C4-2B (cell line): ENCODE measurements around the gene MYBPC1.

Experiments used
- H3K27ac ChIP-seq: fragments of 450-650 bp; 2 replicates; pipeline ENCODE4 v1.5.1; 2017
- ZFX ChIP-seq: fragments of 450-650 bp; IDR thresholded peaks from 2 replicates; pipeline ENCODE4 v1.6.1; 2017
- TF ChIP-seq, protein P1 (sequence below): fragments of 450-650 bp; conservative IDR thresholded peaks from 2 replicates; pipeline ENCODE4 v1.5.1; 2017; ENCODE audit warnings: mild to moderate bottlenecking

MYBPC1 gene

DNA sequence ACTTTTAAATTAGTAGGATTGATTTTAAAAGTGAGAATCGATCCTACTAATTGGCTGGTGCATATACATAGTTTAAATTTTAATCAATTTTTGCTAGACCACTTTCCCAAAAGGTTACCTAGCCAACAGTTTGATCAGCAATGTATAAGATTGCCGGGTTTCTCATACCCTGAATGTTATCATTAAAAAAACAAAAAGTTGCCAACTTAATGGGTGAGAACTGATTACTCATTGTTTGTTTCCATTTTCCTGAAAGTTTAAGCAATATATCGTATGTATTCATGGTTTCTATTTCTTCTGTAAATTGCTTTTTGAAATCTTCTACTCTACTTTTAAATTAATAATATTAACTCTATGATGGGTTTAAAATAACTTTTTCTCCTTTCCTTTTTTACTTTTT lies 4.4 kb upstream of the MYBPC1 start:
- TF ChIP-seq, protein P1, sequence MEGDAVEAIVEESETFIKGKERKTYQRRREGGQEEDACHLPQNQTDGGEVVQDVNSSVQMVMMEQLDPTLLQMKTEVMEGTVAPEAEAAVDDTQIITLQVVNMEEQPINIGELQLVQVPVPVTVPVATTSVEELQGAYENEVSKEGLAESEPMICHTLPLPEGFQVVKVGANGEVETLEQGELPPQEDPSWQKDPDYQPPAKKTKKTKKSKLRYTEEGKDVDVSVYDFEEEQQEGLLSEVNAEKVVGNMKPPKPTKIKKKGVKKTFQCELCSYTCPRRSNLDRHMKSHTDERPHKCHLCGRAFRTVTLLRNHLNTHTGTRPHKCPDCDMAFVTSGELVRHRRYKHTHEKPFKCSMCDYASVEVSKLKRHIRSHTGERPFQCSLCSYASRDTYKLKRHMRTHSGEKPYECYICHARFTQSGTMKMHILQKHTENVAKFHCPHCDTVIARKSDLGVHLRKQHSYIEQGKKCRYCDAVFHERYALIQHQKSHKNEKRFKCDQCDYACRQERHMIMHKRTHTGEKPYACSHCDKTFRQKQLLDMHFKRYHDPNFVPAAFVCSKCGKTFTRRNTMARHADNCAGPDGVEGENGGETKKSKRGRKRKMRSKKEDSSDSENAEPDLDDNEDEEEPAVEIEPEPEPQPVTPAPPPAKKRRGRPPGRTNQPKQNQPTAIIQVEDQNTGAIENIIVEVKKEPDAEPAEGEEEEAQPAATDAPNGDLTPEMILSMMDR, result no peak
- H3K27ac ChIP-seq, result no peak overlapping the region

DNA sequence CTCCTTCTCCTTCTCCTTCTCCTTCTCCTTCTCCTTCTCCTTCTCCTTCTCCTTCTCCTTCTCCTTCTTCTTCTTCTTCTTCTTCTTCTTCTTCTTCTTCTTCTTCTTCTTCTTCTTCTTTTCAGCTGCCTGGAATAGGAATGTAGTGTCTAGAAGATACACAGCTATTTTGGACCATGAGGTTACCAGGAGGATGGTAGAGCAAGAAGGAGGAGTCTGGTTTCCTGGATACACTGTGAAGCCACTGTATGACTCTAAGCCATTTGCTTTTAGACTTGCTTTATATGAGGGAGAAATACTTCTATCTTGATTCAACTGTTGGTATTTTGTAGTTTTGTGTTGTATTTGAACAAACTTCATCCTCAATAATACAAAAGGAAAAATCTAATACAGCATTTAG lies 3.0 kb upstream of the MYBPC1 start:
- no peak for TF ChIP-seq ZFX
- TF ChIP-seq, protein P1, result no peak

DNA sequence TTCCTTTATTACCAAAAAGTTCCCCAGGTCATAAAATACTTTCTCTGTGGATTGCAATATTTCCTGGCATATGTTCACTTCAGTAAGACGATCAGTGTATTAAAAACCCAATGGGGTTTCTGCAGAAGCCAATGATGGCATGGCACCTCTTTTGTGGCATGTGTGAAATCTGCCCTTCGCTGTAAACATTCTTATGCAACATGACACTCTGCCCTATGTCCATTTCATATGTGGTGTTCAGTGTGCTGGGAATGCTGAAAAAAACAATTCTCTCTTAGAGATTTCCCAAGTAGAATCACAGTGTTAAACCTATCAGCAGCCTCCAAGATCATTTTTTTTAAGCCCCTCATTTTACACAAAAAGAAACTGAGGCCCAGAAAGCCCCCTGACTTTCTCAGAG lies 2.3 kb upstream of the MYBPC1 start:
- no peak for TF ChIP-seq ZFX
- TF ChIP-seq, protein P1, result no peak
- no peak overlapping the region for H3K27ac ChIP-seq

More for the DNA sequence above, 3.0 kb upstream of the MYBPC1 start:
- no peak overlapping the region for H3K27ac ChIP-seq

DNA sequence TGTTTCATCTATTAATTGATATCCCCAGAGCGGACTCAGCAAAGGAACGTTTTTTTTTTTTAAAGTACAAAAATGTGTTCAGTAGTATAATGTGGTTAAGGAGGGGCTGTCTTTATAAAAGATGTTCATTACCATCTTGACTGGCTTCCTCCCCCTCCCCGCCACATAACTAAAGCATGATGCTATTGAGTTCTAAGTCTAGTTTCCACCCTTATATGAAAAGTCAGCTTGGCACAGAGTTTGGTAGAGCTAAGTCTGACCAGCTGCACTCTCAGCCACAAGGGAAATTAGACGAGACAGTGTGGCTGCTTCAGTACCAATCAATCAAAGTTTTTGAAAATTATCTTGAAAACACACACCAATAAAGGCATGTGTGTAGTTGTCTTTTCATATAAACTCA lies 1.9 kb upstream of the MYBPC1 start:
- TF ChIP-seq, protein P1, result no peak
- TF ChIP-seq ZFX, result no peak
- no peak overlapping the region for H3K27ac ChIP-seq

DNA sequence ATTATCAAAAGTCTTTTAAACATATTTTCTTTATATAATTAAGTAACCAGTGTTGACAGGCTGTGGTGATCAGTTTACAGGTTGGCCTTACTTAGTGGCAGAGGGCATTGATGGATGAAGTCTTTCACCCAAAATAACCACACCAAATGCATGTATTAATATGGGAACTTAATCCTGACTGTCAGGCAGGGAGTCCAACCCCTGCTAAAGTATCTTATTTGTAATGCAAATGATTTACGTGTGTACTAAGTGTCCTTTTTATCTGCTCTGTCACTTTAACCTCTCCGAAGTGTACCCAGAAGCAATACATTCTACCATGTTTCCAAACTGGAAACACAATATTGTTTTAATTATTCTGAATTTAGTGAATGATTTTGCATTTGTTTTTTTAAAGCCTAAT lies 1.4 kb downstream of the MYBPC1 start:
- no peak overlapping the region for H3K27ac ChIP-seq
- TF ChIP-seq, protein P1, result no peak
- TF ChIP-seq ZFX, result no peak

DNA sequence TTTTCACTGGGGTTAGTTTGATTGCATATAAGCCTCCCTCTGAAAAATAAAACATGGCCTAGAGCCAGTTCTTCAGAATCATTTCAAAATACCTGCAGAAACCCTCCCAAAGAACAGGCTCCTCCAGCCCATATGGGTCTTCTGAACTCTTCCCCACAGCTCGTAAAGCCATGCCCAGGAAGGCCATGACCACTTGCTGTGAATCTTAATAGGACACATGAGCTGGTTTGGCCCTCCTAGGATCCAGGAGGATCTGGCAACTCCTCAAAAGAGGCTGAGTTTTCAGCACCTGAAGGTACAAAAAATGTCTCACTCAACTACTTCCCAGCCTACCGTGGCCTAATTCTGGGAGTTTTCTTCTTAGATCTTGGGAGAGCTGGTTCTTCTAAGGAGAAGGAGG lies 2.4 kb downstream of the MYBPC1 start:
- TF ChIP-seq ZFX, result no peak
- TF ChIP-seq, protein P1, result no peak
- no peak overlapping the region for H3K27ac ChIP-seq

DNA sequence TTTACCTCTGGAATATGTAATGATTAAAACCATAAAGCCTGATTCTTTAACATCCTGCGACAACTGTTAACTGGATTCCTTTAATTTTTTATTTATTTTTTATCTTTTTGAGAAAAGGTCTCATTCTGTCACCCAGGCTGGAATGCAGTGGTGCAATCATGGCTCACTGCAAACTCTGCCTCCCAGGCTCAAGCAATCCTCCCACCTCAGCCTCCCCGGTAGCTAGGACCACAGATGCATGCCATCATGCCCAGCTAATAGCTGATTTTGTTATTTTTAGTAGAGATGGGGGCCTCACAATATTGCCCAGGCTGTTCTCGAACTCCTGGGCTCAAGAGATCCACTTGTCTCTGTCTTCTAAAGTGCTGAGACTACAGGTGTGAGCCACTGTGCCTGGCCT lies 3.7 kb downstream of the MYBPC1 start:
- TF ChIP-seq ZFX, result no peak
- TF ChIP-seq, protein P1, result no peak
- no peak overlapping the region for H3K27ac ChIP-seq
